GM23338 (cell line): ENCODE data around the gene MAD1L1.

Source experiments
- EZH2phosphoT487 ChIP-seq: fragments of 200-600 bp; sonication (generic); IDR thresholded peaks from one replicate; pipeline ENCODE4 v1.8.1; 2018; ENCODE audit warnings: antibody characterized with exemption; ENCODE audit not compliant: unreplicated experiment
- POLR2AphosphoS5 ChIP-seq: IDR thresholded peaks from 2 replicates; pipeline ENCODE4 v1.6.1; 2016; ENCODE audit warnings: antibody characterized with exemption, low read depth
- STAT1 ChIP-seq: IDR thresholded peaks from one replicate; pipeline ENCODE4 v1.6.1; 2016; ENCODE audit warnings: antibody characterized with exemption; ENCODE audit not compliant: unreplicated experiment
- TF ChIP-seq, protein P1 (sequence below), 2 experiments: fragments of 200-600 bp in 1 of 2; sonication (generic) in 1 of 2; conservative IDR thresholded peaks; 2 replicates each; pipeline versions ENCODE4 v1.5.1 to v1.6.1; 2016 to 2017; ENCODE audit warnings: antibody characterized with exemption in 2 of 2, low read depth in 2 of 2, mild to moderate bottlenecking in 2 of 2, moderate library complexity in 1 of 2

DNA sequence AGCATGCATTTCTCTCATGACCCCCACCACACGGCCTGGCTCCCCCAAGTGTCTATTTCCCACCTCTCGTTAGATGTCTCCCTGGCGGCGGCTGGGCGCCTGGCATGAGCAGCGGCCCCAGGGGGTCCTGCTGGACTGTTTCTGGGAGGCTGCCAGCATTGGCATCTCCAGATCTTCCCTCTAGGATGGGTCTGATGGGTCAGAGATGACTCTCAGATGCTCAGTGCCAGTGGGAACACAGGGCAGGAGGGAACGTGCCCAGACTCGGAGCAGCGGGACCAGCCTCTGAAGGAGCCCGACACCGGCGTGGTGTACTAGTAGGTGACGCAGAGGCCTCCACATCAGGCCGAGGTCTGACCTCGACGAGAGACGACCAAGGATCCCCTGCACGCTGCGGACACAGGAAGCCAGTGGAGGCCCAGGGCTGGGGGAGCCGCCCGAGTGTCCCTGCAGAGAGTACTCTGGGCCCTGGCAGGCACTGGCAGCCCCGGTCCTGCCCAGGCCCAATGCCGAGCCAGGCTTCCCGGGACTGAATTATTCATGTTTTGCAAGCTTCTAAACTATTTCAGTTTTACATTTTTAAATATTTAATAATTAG is 323.8 kb downstream of the MAD1L1 start:
- TF ChIP-seq, protein P1, sequence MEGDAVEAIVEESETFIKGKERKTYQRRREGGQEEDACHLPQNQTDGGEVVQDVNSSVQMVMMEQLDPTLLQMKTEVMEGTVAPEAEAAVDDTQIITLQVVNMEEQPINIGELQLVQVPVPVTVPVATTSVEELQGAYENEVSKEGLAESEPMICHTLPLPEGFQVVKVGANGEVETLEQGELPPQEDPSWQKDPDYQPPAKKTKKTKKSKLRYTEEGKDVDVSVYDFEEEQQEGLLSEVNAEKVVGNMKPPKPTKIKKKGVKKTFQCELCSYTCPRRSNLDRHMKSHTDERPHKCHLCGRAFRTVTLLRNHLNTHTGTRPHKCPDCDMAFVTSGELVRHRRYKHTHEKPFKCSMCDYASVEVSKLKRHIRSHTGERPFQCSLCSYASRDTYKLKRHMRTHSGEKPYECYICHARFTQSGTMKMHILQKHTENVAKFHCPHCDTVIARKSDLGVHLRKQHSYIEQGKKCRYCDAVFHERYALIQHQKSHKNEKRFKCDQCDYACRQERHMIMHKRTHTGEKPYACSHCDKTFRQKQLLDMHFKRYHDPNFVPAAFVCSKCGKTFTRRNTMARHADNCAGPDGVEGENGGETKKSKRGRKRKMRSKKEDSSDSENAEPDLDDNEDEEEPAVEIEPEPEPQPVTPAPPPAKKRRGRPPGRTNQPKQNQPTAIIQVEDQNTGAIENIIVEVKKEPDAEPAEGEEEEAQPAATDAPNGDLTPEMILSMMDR (conservative IDR thresholded peaks at IDR 0.05; ENCODE audit: low read depth in 2 of 2): no peak
- TF ChIP-seq EZH2phosphoT487 (no peak), POLR2AphosphoS5 (no peak), STAT1 (no peak)
